Thyroid gland (tissue), 4 donors: Measurements from ENCODE around the gene HECTD2. TPM values are rescaled to one million over a fixed set of nuclear protein-coding genes. Genes with fewer than 3 reads are reported as not detected.

Source experiments
- DNase-seq, 2 donors: peaks; one replicate each; pipeline ENCODE4 v3.0.0-alpha.2; 2019
- H3K27ac ChIP-seq, 3 donors: fragments of 200-600 bp; sonication (generic); 1 replicate in 2 of 3; 2 replicates in 1 of 3; pipeline ENCODE4 v1.5.1; 2016 to 2019; ENCODE audit warnings: mild to moderate bottlenecking in 1 of 3, moderate library complexity in 1 of 3
- H3K27me3 ChIP-seq: fragments of 200-600 bp; sonication (generic); one replicate; pipeline ENCODE4 v1.5.1; 2019
- H3K36me3 ChIP-seq, 2 donors: fragments of 200-600 bp; sonication (generic); one replicate each; pipeline ENCODE4 v1.5.1; 2016 to 2019
- H3K4me1 ChIP-seq, 2 donors: fragments of 200-600 bp; sonication (generic); one replicate each; pipeline ENCODE4 v1.5.1; 2017 to 2019
- H3K4me3 ChIP-seq, 3 donors: fragments of 200-600 bp; sonication (generic); replicated peaks in 1 of 3; 1 replicate in 2 of 3; 2 replicates in 1 of 3; pipeline ENCODE4 v1.5.1; 2016; ENCODE audit warnings: mild to moderate bottlenecking in 1 of 3
- H3K9me3 ChIP-seq: fragments of 200-600 bp; sonication (generic); one replicate; pipeline ENCODE4 v1.5.1; 2017
- CTCF ChIP-seq, 6 experiments: fragments of 200-600 bp in 3 of 6; fragments of 450-650 bp in 3 of 6; sonication (generic) in 3 of 6; IDR thresholded peaks; one replicate each; pipeline ENCODE4 v1.5.1; 2016 to 2019; ENCODE audit warnings: antibody characterized with exemption in 6 of 6, mild to moderate bottlenecking in 2 of 6, inconsistent platforms in 1 of 6, moderate library complexity in 1 of 6
- POLR2A ChIP-seq, 2 donors: fragments of 450-650 bp; IDR thresholded peaks; one replicate each; pipeline ENCODE4 v1.6.1; 2017; ENCODE audit warnings: antibody characterized with exemption in 2 of 2, mild to moderate bottlenecking in 2 of 2, moderate library complexity in 1 of 2
- WGBS, 2 donors: methylation state at CpG; one replicate each; pipeline ENCODE4 v1.1.5; 2017; 5-methylcytosine and 5-hydroxymethylcytosine counted together
- intact Hi-C: fragments of 100-400 bp; cut with DNase I; formaldehyde crosslinking; loops from one replicate; pipeline ENCODE4 v1.15.1; 2023
- total RNA-seq, 4 donors: library from RNA; depleted of rRNA; stranded (reverse); fragments of >200 nt; gene quantifications; one replicate each; pipeline ENCODE4 v1.2.3, GENCODE V29; 2016

HECTD2 gene
- total RNA-seq, 4 donors from 2014 or later = 16.0 to 25.2 (median 20.6) TPM

DNA sequence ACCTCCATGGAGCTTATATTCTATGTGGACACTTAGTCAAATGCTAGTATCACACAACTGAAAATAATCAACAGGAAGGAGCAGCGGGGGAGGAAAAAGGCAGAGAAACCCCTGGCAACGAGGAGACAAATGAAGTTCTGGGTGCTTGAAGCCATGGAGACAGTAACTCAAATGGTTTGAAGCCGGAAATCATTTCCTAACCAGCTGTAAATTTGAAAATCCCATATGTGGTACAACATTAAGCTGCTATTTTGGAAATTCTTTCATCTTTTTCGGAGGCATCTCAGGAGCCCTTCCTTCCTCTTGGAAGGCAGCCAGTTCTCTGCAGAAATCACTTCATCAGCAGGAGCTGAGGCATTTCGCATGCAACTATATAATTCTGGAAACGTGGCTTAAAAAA lies 131.3 kb downstream of the HECTD2 start:
- no peak for DNase-seq
- Histone ChIP-seq H3K4me1 (no peaks in the 10 kb centered on the region), H3K4me3 (no peak overlapping the region), H3K27ac (no peak overlapping the region), H3K36me3 (no peaks in the 10 kb centered on the region), H3K9me3 (no peaks in the 10 kb centered on the region), H3K27me3 (no peaks in the 10 kb centered on the region)
- TF ChIP-seq CTCF (IDR thresholded peaks at IDR 0.05) = no peak
- no peak for TF ChIP-seq POLR2A (IDR thresholded peaks at IDR 0.05)
- WGBS, 2 donors = 50 to 52% methylated on average over 6 of the region's 6 CpGs
- intact Hi-C loops = no loop called here

DNA sequence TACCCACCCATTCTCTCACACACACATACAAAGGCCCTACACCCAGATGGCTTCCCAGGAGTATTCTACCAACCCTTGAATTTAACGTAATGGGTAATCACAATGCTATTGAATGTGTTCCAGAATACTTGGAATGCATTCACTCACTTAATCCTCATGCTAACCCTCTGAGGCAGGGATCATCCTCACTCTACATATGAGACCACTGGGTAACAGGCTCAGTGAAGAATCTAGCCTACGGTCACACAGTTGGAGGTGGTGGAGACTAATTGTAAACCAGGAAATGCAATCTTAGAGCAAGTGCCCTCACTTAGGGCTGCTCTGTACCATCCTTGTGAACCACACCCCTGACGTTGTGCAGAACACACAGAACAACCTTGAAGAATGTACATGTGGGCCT lies 135.2 kb downstream of the HECTD2 start:
- Histone ChIP-seq H3K4me1 (no peaks in the 10 kb centered on the region), H3K4me3 (no peak overlapping the region), H3K9me3 (no peaks in the 10 kb centered on the region), H3K27me3 (no peaks in the 10 kb centered on the region), H3K36me3 (no peaks in the 10 kb centered on the region), H3K27ac (no peak overlapping the region)
- no peak for DNase-seq
- TF ChIP-seq CTCF (IDR thresholded peaks at IDR 0.05) (no peak), POLR2A (IDR thresholded peaks at IDR 0.05) (no peak)
- intact Hi-C loops = no loop called here
- 73 to 92% methylated on average over 3 of the region's 3 CpGs for WGBS, 2 donors

DNA sequence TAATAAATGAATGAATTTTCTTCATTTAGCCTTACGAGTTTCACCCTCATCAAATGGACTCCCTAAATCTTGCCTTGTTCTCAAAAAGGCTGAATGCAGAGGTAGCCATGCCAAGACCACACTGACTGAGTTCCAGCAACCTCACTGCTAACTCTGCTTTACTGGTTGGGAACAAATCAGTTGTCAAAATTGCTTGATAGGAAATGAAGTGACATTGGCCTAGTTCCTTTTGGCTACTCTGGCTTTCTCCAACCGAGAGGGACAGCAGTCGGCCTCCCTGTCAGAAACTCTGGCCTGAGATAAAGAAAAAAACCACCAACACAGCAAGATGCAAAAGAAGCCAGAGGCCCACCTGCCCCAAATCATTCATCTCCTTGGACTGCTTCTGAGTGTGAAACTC lies 135.7 kb downstream of the HECTD2 start:
- H3K4me1 ChIP-seq = no peaks in the 10 kb centered on the region
- H3K27ac ChIP-seq = no peak overlapping the region
- TF ChIP-seq CTCF (IDR thresholded peaks at IDR 0.05) (no peak), POLR2A (IDR thresholded peaks at IDR 0.05) (no peak)
- H3K9me3 ChIP-seq = no peaks in the 10 kb centered on the region
- H3K27me3 ChIP-seq = no peaks in the 10 kb centered on the region
- no peak for DNase-seq
- 83 to 87% methylated on average over 3 of the region's 3 CpGs for WGBS, 2 donors
- no peak overlapping the region for H3K4me3 ChIP-seq
- intact Hi-C loops = no loop called here
- no peaks in the 10 kb centered on the region for H3K36me3 ChIP-seq

DNA sequence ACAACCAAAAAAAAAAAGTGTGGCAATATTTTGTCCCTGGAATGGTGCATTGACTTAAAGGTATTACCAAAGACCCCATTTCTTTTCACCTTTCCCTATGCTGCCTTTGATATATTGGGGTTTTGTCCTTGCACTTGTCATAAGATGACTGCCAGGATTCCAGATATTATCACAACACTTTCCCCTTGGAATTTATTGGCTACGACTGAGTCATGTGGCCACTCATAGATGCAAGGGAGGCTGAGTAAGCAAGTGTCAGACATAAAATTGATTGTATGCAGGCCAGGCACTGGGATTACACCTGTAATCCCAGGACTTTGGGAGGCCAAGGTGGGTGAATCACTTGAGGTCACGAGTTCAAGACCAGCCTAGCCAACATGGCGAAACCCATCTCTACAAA lies 139.1 kb downstream of the HECTD2 start:
- TF ChIP-seq CTCF (IDR thresholded peaks at IDR 0.05) (no peak), POLR2A (IDR thresholded peaks at IDR 0.05) (no peak)
- intact Hi-C loops = no loop called here

GRCh38 chr10:91550021-91550420 lies 139.9 kb downstream of the HECTD2 start:
- TF ChIP-seq POLR2A (IDR thresholded peaks at IDR 0.05) (no peak), CTCF (IDR thresholded peaks at IDR 0.05) (no peak)
- intact Hi-C loops = loop anchor here (10.0 kb wide), 1 partner anchor 85 kb away; the partner anchor contains the start of gene PPP1R3C
- Histone ChIP-seq H3K4me3 (no peak overlapping the region), H3K4me1 (no peaks in the 10 kb centered on the region), H3K27me3 (no peaks in the 10 kb centered on the region), H3K27ac (no peak overlapping the region), H3K36me3 (no peaks in the 10 kb centered on the region), H3K9me3 (no peaks in the 10 kb centered on the region)
- WGBS, 2 donors = 83 to 84% methylated on average over 4 of the region's 4 CpGs
- DNase-seq = no peak

More for the DNA sequence above, 139.1 kb downstream of the HECTD2 start:
- H3K27me3 ChIP-seq = no peaks in the 10 kb centered on the region
- no peak overlapping the region for H3K27ac ChIP-seq
- no peaks in the 10 kb centered on the region for H3K9me3 ChIP-seq
- no peaks in the 10 kb centered on the region for H3K4me1 ChIP-seq
- no peak for DNase-seq
- no peaks in the 10 kb centered on the region for H3K36me3 ChIP-seq
- H3K4me3 ChIP-seq = no peak overlapping the region
- WGBS, 2 donors = 97 to 98% methylated on average over 3 of the region's 3 CpGs
